ENCODE measurements around the gene SRSF10.
"Not testable (repeated sequence)": the region's sequence is repeated elsewhere in the genome, so short reads cannot be mapped to it uniquely, and the experiment has no call there.

DNA sequence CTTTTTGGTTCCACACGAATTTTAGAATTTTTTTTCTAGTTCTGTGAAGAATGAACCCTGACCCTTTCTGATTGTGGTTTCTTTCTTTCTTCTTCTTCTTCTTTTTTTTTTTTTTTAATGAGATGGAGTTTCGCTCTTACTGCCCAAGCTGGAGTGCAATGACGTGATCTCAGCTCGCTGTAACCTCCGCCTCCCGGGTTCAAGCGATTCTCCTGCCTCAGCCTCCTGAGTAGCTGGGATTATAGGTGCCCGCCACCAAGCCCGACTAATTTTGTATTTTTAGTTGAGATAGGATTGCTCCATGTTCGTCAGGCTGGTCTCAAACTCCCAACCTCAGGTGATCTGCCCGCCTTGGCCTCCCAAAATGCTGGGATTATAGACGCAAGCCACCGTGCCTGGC, 11.9 kb upstream of the SRSF10 start:
- TF ChIP-seq, protein P1, sequence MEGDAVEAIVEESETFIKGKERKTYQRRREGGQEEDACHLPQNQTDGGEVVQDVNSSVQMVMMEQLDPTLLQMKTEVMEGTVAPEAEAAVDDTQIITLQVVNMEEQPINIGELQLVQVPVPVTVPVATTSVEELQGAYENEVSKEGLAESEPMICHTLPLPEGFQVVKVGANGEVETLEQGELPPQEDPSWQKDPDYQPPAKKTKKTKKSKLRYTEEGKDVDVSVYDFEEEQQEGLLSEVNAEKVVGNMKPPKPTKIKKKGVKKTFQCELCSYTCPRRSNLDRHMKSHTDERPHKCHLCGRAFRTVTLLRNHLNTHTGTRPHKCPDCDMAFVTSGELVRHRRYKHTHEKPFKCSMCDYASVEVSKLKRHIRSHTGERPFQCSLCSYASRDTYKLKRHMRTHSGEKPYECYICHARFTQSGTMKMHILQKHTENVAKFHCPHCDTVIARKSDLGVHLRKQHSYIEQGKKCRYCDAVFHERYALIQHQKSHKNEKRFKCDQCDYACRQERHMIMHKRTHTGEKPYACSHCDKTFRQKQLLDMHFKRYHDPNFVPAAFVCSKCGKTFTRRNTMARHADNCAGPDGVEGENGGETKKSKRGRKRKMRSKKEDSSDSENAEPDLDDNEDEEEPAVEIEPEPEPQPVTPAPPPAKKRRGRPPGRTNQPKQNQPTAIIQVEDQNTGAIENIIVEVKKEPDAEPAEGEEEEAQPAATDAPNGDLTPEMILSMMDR (IDR thresholded peaks at IDR 0.05; ENCODE audit: low read length) = not testable (repeated sequence)
- not testable (repeated sequence) for TF ChIP-seq EZH2phosphoT487 (IDR thresholded peaks at IDR 0.05; ENCODE audit: low read length); EZH2 (optimal IDR thresholded peaks at IDR 0.05; ENCODE audit: low read depth, low read length)

All from MM.1S (cell line).